KMS-11 (cell line): ENCODE results near the gene SMIM30.
"Not testable (repeated sequence)": the region's sequence is repeated elsewhere in the genome, so short reads cannot be mapped to it uniquely, and the experiment has no call there.

Source experiments
- H2AFZ ChIP-seq: fragments of 200-600 bp; sonication (generic); 2 replicates; pipeline ENCODE4 v1.6.1; 2016; ENCODE audit warnings: antibody characterized with exemption, mixed run types, low read depth
- H3K27ac ChIP-seq: fragments of 200-600 bp; sonication (generic); 2 replicates; pipeline ENCODE4 v1.6.1; 2016; ENCODE audit warnings: mild to moderate bottlenecking, mixed run types
- H3K27me3 ChIP-seq: fragments of 200-600 bp; sonication (generic); 2 replicates; pipeline ENCODE4 v1.6.1; 2017; ENCODE audit warnings: mild to moderate bottlenecking, low read depth, mixed run types, moderate library complexity; ENCODE audit not compliant: insufficient read depth
- H3K36me3 ChIP-seq: fragments of 200-600 bp; sonication (generic); 2 replicates; pipeline ENCODE4 v1.6.1; 2017; ENCODE audit warnings: mild to moderate bottlenecking, mixed run types; ENCODE audit not compliant: insufficient read depth
- H3K4me1 ChIP-seq: fragments of 200-600 bp; sonication (generic); 2 replicates; pipeline ENCODE4 v1.6.1; 2016; ENCODE audit warnings: mild to moderate bottlenecking, low read depth, mixed run types; ENCODE audit not compliant: poor library complexity, severe bottlenecking
- H3K4me2 ChIP-seq: fragments of 200-600 bp; sonication (generic); 2 replicates; pipeline ENCODE4 v1.7.0; 2016; ENCODE audit warnings: mild to moderate bottlenecking, mixed run types
- H3K4me3 ChIP-seq: fragments of 200-600 bp; sonication (generic); IDR thresholded peaks from 2 replicates; pipeline ENCODE4 v1.6.1; 2017; ENCODE audit warnings: low read depth, low read length, mixed read lengths; ENCODE audit not compliant: insufficient read depth
- H3K79me2 ChIP-seq: fragments of 200-600 bp; sonication (generic); 2 replicates; pipeline ENCODE4 v1.6.1; 2016; ENCODE audit warnings: low read depth, mixed run types; ENCODE audit not compliant: insufficient read depth
- H3K9ac ChIP-seq: fragments of 200-600 bp; sonication (generic); 2 replicates; pipeline ENCODE4 v1.6.1; 2016; ENCODE audit warnings: mild to moderate bottlenecking, mixed run types
- H4K20me1 ChIP-seq: fragments of 200-600 bp; sonication (generic); 2 replicates; pipeline ENCODE4 v1.6.1; 2016; ENCODE audit warnings: mild to moderate bottlenecking, mixed run types; ENCODE audit not compliant: insufficient read depth
- TF ChIP-seq, protein P1 (sequence below): fragments of 200-600 bp; sonication (generic); conservative IDR thresholded peaks from 2 replicates; pipeline ENCODE4 v1.6.1; 2017; ENCODE audit warnings: low read depth, mild to moderate bottlenecking, antibody characterized with exemption, low read length, moderate library complexity, mixed read lengths

Gene SMIM30

GRCh38 chr7:113122744-113123143 is 4.4 kb upstream of the SMIM30 start:
- H3K27ac ChIP-seq: no peak overlapping the region
- TF ChIP-seq, protein P1, sequence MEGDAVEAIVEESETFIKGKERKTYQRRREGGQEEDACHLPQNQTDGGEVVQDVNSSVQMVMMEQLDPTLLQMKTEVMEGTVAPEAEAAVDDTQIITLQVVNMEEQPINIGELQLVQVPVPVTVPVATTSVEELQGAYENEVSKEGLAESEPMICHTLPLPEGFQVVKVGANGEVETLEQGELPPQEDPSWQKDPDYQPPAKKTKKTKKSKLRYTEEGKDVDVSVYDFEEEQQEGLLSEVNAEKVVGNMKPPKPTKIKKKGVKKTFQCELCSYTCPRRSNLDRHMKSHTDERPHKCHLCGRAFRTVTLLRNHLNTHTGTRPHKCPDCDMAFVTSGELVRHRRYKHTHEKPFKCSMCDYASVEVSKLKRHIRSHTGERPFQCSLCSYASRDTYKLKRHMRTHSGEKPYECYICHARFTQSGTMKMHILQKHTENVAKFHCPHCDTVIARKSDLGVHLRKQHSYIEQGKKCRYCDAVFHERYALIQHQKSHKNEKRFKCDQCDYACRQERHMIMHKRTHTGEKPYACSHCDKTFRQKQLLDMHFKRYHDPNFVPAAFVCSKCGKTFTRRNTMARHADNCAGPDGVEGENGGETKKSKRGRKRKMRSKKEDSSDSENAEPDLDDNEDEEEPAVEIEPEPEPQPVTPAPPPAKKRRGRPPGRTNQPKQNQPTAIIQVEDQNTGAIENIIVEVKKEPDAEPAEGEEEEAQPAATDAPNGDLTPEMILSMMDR: no peak
- H3K27me3 ChIP-seq: no peaks in the 10 kb centered on the region
- no peaks in the 10 kb centered on the region; the same call in 1 of the 2 replicates for H3K79me2 ChIP-seq
- H3K4me1 ChIP-seq: peaks cover 1% of the 10 kb centered on the region
- no peaks in the 10 kb centered on the region for H4K20me1 ChIP-seq
- no peak overlapping the region for H3K4me2 ChIP-seq
- no peak overlapping the region for H3K9ac ChIP-seq
- no peak overlapping the region for H2AFZ ChIP-seq
- no peak overlapping the region for H3K4me3 ChIP-seq
- no peaks in the 10 kb centered on the region for H3K36me3 ChIP-seq

- no peak overlapping the region for H3K27ac ChIP-seq
- no peak overlapping the region for H2AFZ ChIP-seq
- no peaks in the 10 kb centered on the region for H4K20me1 ChIP-seq
- H3K4me2 ChIP-seq: no peak overlapping the region
- no peaks in the 10 kb centered on the region for H3K27me3 ChIP-seq
- TF ChIP-seq, protein P1: no peak
- H3K36me3 ChIP-seq: no peaks in the 10 kb centered on the region
- H3K4me1 ChIP-seq: peaks cover 10% of the 10 kb centered on the region
- H3K79me2 ChIP-seq: no peaks in the 10 kb centered on the region; the same call in 1 of the 2 replicates
- no peak overlapping the region for H3K4me3 ChIP-seq
- H3K9ac ChIP-seq: no peak overlapping the region
These were observed 2.3 kb upstream of the SMIM30 start for GRCh38 chr7:113120647-113121046.

DNA sequence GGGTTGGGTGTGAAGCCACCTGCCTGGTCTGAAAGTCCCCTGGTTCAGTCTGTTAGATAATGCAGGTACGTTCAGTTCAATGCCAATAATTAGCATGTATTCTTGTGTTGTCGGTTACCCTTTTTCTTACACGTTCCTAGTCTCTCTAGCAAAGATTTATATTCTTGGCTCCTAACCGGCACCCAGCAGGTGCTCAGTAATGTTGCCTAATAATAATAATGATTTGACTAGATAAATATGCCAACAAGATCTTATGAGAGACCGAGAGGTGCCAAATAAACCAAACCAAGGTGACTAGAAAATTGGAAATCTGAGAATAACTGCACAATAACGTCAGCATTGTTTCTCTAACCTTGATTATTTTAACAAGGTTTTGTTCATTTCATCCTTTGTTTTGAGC is 1.1 kb upstream of the SMIM30 start:
- peaks cover 10% of the 10 kb centered on the region for H3K4me1 ChIP-seq
- H3K4me3 ChIP-seq: no peak overlapping the region
- peak overlapping the region; percentile 97 for H2AFZ ChIP-seq
- no peak overlapping the region for H3K27ac ChIP-seq
- TF ChIP-seq, protein P1: no peak
- H3K9ac ChIP-seq: no peak overlapping the region
- no peaks in the 10 kb centered on the region; the same call in 1 of the 2 replicates for H3K79me2 ChIP-seq
- no peaks in the 10 kb centered on the region for H4K20me1 ChIP-seq
- H3K4me2 ChIP-seq: peak overlapping the region; percentile 99; the same call in 1 of the 2 replicates
- H3K36me3 ChIP-seq: no peaks in the 10 kb centered on the region
- no peaks in the 10 kb centered on the region for H3K27me3 ChIP-seq

- H3K9ac ChIP-seq: peak overlapping the region; percentile 53; the same call in 1 of the 2 replicates
- not testable (repeated sequence) for H3K27me3 ChIP-seq, H3K79me2 ChIP-seq, H3K4me3 ChIP-seq, H3K4me1 ChIP-seq, H3K36me3 ChIP-seq, H4K20me1 ChIP-seq, H3K27ac ChIP-seq
- peak overlapping the region; percentile 97 for H2AFZ ChIP-seq
- peak overlapping the region; percentile 99 for H3K4me2 ChIP-seq
These were observed 980 bp downstream of the SMIM30 start for GRCh38 chr7:113117374-113117774.

DNA sequence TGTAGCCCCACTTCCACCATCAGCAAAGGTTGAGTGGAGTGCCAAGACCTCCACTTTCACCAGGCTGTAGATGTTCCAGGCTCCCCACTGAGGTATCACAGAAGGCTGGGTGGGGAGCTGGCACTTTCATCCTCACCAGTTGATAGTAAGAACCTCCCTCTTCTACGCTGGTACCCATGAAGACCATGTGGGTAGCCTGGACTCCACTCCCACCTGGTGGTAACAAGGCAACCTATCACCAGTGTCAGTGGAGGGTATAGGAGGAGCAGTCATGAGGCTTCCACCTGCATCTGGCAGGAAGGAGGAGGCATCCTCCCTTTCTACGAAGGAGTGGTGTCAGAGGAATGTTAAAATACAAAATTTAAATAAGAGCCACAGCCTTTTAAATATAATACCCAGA is 4.4 kb downstream of the SMIM30 start:
- H3K27me3 ChIP-seq: no peaks in the 10 kb centered on the region
- H3K9ac ChIP-seq: no peak overlapping the region
- H3K79me2 ChIP-seq: no peaks in the 10 kb centered on the region; the same call in 1 of the 2 replicates
- H4K20me1 ChIP-seq: no peaks in the 10 kb centered on the region
- H3K27ac ChIP-seq: no peak overlapping the region
- H3K4me3 ChIP-seq: no peak overlapping the region
- TF ChIP-seq, protein P1: peak; percentile 41; the same call in 1 of the 2 replicates
- H3K4me1 ChIP-seq: peaks cover 10% of the 10 kb centered on the region
- H2AFZ ChIP-seq: no peak overlapping the region
- H3K4me2 ChIP-seq: no peak overlapping the region
- no peaks in the 10 kb centered on the region for H3K36me3 ChIP-seq
